HepG2 (cell line): ENCODE data around the gene EFNA4. TPM values are rescaled to one million over a fixed set of nuclear protein-coding genes. Genes with fewer than 3 reads are reported as not detected.

ENCODE experiments used
- FLYWCH1 ChIP-seq: sonication (generic); formaldehyde crosslinking; IDR thresholded peaks from 2 replicates; pipeline ENCODE4 v1.8.1; 2023; ENCODE audit warnings: mild to moderate bottlenecking, missing genetic modification reagents
- HNRNPLL ChIP-seq: fragments of 200-400 bp; formaldehyde crosslinking; IDR thresholded peaks from 2 replicates; pipeline ENCODE4 v1.6.1; 2017; ENCODE audit warnings: mild to moderate bottlenecking, low read depth, low read length; ENCODE audit not compliant: poor library complexity, severe bottlenecking
- KDM1A ChIP-seq: IDR thresholded peaks from 2 replicates; pipeline ENCODE4 v1.6.1; 2016; ENCODE audit warnings: missing compliant biosample characterization
- KDM4B ChIP-seq: sonication (generic); formaldehyde crosslinking; IDR thresholded peaks from 2 replicates; pipeline ENCODE4 v1.4.0; 2020; ENCODE audit warnings: missing genetic modification reagents
- KMT2A ChIP-seq: sonication (generic); formaldehyde crosslinking; IDR thresholded peaks from 2 replicates; pipeline ENCODE4 v1.4.0; 2020; ENCODE audit warnings: missing genetic modification reagents
- MED1 ChIP-seq: sonication (generic); formaldehyde crosslinking; IDR thresholded peaks from 2 replicates; pipeline ENCODE4 v1.4.0; 2020; ENCODE audit warnings: missing genetic modification reagents
- NFYC ChIP-seq: IDR thresholded peaks from 2 replicates; pipeline ENCODE4 v1.6.1; 2016; ENCODE audit warnings: missing genetic modification reagents, missing compliant biosample characterization
- NR2F6 ChIP-seq, 2 experiments: IDR thresholded peaks; 2 replicates each; pipeline ENCODE4 v1.6.1; 2016; ENCODE audit warnings: antibody characterized with exemption in 1 of 2, mild to moderate bottlenecking in 1 of 2
- PHF8 ChIP-seq: sonication (generic); formaldehyde crosslinking; IDR thresholded peaks from 2 replicates; pipeline ENCODE4 v1.5.0; 2020; ENCODE audit warnings: missing genetic modification reagents
- RARA ChIP-seq: IDR thresholded peaks from 2 replicates; pipeline ENCODE4 v1.6.1; 2016; ENCODE audit warnings: missing genetic modification reagents, missing compliant biosample characterization
- SAFB2 ChIP-seq: sonication (generic); formaldehyde crosslinking; IDR thresholded peaks from 2 replicates; pipeline ENCODE4 v1.5.1; 2020; ENCODE audit warnings: missing genetic modification reagents, low read depth, mild to moderate bottlenecking, borderline replicate concordance
- SP1 ChIP-seq, 2 experiments: fragments of 450-650 bp in 1 of 2; sonication (generic) in 1 of 2; formaldehyde crosslinking in 1 of 2; IDR thresholded peaks; 2 replicates each; pipeline versions ENCODE4 v1.4.0 to v1.6.1; 2016 to 2020; ENCODE audit warnings: missing genetic modification reagents in 1 of 2
- TEAD3 ChIP-seq: optimal IDR thresholded peaks from 2 replicates; pipeline ENCODE3; 2016; ENCODE audit warnings: borderline replicate concordance
- ZBTB42 ChIP-seq: sonication (generic); formaldehyde crosslinking; IDR thresholded peaks from 2 replicates; pipeline ENCODE4 v1.5.0; 2020; ENCODE audit warnings: mild to moderate bottlenecking, missing genetic modification reagents
- ZGPAT ChIP-seq: IDR thresholded peaks from 2 replicates; pipeline ENCODE4 v1.6.1; 2016; ENCODE audit warnings: mild to moderate bottlenecking
- ZMYM4 ChIP-seq: sonication (generic); formaldehyde crosslinking; IDR thresholded peaks from 2 replicates; pipeline ENCODE4 v1.8.1; 2023; ENCODE audit warnings: mild to moderate bottlenecking, missing genetic modification reagents
- ZNF101 ChIP-seq: sonication (generic); formaldehyde crosslinking; IDR thresholded peaks from 2 replicates; pipeline ENCODE4 v1.4.0; 2020; ENCODE audit warnings: mild to moderate bottlenecking, low read depth, missing genetic modification reagents, borderline replicate concordance
- ZNF143 ChIP-seq: sonication (generic); formaldehyde crosslinking; IDR thresholded peaks from 2 replicates; pipeline ENCODE4 v1.4.0; 2020; ENCODE audit warnings: missing genetic modification reagents
- ZNF230 ChIP-seq: sonication (generic); formaldehyde crosslinking; IDR thresholded peaks from 2 replicates; pipeline ENCODE4 v1.4.0; 2020; ENCODE audit warnings: mild to moderate bottlenecking, missing genetic modification reagents
- ZNF646 ChIP-seq: sonication (generic); formaldehyde crosslinking; IDR thresholded peaks from 2 replicates; pipeline ENCODE4 v1.9.0; 2021; ENCODE audit warnings: mild to moderate bottlenecking, missing genetic modification reagents
- ZNF800 ChIP-seq: sonication (generic); formaldehyde crosslinking; IDR thresholded peaks from 2 replicates; pipeline ENCODE4 v1.4.0; 2020; ENCODE audit warnings: missing genetic modification reagents
- polyA plus RNA-seq, 8 experiments: library from polyadenylated mRNA; depleted of rRNA in 3 of 8; stranded (reverse) in 7 of 8; unstranded in 1 of 8; fragments of >200 nt; fragmentation: Illumina TruSeq in 4 of 8; extraction: Trizol in 4 of 8; gene quantifications; 2 replicates each; pipeline versions ENCODE4 v1.2.1 to v1.2.3, GENCODE V29; 2011 to 2016; ENCODE audit warnings: low read depth in 4 of 8, missing spikeins in 1 of 8, mixed read lengths in 1 of 8; ENCODE audit not compliant: insufficient read depth in 1 of 8
- total RNA-seq, 5 experiments: library from RNA; depleted of rRNA; stranded (reverse); fragments of >200 nt; fragmentation: Illumina TruSeq; extraction: Trizol; gene quantifications; 2 replicates each; pipeline ENCODE4 v1.2.3, GENCODE V29; 2016; ENCODE audit warnings: low read depth in 1 of 5

Gene EFNA4
- total and polyA plus RNA-seq, 2 of the 13 experiments (the other 11 are each of a cell fraction or from before 2014, with no cell fraction given), result 12.0 to 17.2 TPM

- 0 out of 2 replicates have a peak, but pooled peaks have one; percentile 65 for TF ChIP-seq ZBTB42
- 0 out of 2 replicates have a peak, but pooled peaks have one; percentile 50 for TF ChIP-seq ZNF800 (CRISPR knock-in tag)
- TF ChIP-seq KDM4B (CRISPR knock-in tag), result no peak
- TF ChIP-seq FLYWCH1 (CRISPR knock-in tag), result no peak
- TF ChIP-seq HNRNPLL, result peak; percentile 91
- TF ChIP-seq KMT2A, result no peak
- no peak for TF ChIP-seq NR2F6 (IDR thresholded peaks at IDR 0.05)
- peak; percentile 9; the same call in 1 of the 2 replicates for TF ChIP-seq NR2F6 (CRISPR knock-in tag; IDR thresholded peaks at IDR 0.05)
- TF ChIP-seq ZGPAT (CRISPR knock-in tag), result no peak; the same call in 1 of the 2 replicates
- peak; percentile 69 for TF ChIP-seq NFYC (CRISPR knock-in tag)
- peak; percentile 42; the same call in 1 of the 2 replicates for TF ChIP-seq MED1 (CRISPR knock-in tag)
- peak; percentile 73; the same call in 1 of the 2 replicates for TF ChIP-seq SAFB2 (CRISPR knock-in tag)
- TF ChIP-seq KDM1A (CRISPR knock-in tag), result no peak
- TF ChIP-seq TEAD3, result peak; percentile 24
- no peak for TF ChIP-seq ZNF230 (CRISPR knock-in tag)
- 0 out of 2 replicates have a peak, but pooled peaks have one; percentile 9 for TF ChIP-seq RARA
- no peak for TF ChIP-seq ZNF143 (CRISPR knock-in tag)
- TF ChIP-seq ZNF101 (CRISPR knock-in tag), result no peak
- peak; percentile 88 for TF ChIP-seq PHF8 (CRISPR knock-in tag)
- TF ChIP-seq SP1 (IDR thresholded peaks at IDR 0.05), result no peak
- TF ChIP-seq SP1 (CRISPR knock-in tag; IDR thresholded peaks at IDR 0.05), result peak; percentile 33; the same call in 1 of the 2 replicates
- no peak; the same call in 1 of the 2 replicates for TF ChIP-seq ZMYM4
- TF ChIP-seq ZNF646 (CRISPR knock-in tag), result no peak
Observed at GRCh38 chr1:155063550-155064110, at the start of gene EFNA4 (continued).
